ENCODE results near the gene MANF. TPM values are rescaled to one million over a fixed set of nuclear protein-coding genes. Genes with fewer than 3 reads are reported as not detected.

MANF gene
- total and polyA plus RNA-seq, 2 experiments from 2014 or later = 48.7 to 92.7 TPM

DNA sequence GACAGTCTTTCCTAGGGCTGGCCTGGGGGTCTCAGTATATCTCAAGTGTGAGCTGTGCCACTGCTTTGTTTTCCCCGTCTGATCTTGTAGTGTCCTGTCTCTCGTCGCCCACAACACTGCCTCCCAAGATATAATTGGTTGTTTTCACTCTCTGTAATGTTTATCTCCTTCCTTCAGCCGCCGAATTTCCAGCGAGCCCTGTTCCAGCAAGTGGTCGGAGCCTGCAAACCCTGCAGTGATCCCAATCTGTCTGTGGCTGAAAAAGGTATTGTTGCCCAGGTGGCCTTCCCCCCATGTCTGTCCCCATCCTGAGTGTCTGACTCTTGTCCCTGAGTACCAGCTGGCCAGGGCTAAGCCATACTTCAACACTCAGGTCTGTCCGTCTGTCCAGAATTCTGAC is 9.5 kb upstream of the MANF start:
- no peaks in the 10 kb centered on the region for H3K4me1 ChIP-seq (ENCODE audit: insufficient read depth)

More for the DNA sequence above, 9.5 kb upstream of the MANF start:
- Histone ChIP-seq H3K4me2 (no peak overlapping the region), H3K9me2 (ENCODE audit: insufficient read depth) (no peaks in the 10 kb centered on the region), H3K27ac (ENCODE audit: low read depth) (no peak overlapping the region), H3K79me2 (replicated peaks; ENCODE audit: insufficient read depth) (no peaks in the 10 kb centered on the region), H3K27me3 (ENCODE audit: insufficient read depth) (no peaks in the 10 kb centered on the region), H3K4me3 (no peak overlapping the region), H3K36me3 (ENCODE audit: insufficient read depth) (no peaks in the 10 kb centered on the region), H2AFZ (no peak overlapping the region), H4K20me1 (replicated peaks; ENCODE audit: insufficient read depth) (no peaks in the 10 kb centered on the region), H3F3A (replicated peaks; ENCODE audit: low read depth) (no peaks in the 10 kb centered on the region)
- Mint-ChIP-seq H3K9me3 (no peaks in the 10 kb centered on the region; the same call in 2 of the 3 replicates), H3K4me1 (no peaks in the 10 kb centered on the region), H3K4me3 (no peak overlapping the region), H3K27me3 (ENCODE audit: insufficient read depth, low read depth, poor library complexity) (peaks cover 1% of the 10 kb centered on the region), H3K36me3 (ENCODE audit: low read depth) (no peaks in the 10 kb centered on the region), H3K27ac (no peak overlapping the region)
- no peak for ATAC-seq
- DNase-seq (ENCODE audit: low spot score) = no peak
- TF ChIP-seq ZNF114 (CRISPR knock-in tag; IDR thresholded peaks at IDR 0.05) = no peak
- TF ChIP-seq, protein P1, sequence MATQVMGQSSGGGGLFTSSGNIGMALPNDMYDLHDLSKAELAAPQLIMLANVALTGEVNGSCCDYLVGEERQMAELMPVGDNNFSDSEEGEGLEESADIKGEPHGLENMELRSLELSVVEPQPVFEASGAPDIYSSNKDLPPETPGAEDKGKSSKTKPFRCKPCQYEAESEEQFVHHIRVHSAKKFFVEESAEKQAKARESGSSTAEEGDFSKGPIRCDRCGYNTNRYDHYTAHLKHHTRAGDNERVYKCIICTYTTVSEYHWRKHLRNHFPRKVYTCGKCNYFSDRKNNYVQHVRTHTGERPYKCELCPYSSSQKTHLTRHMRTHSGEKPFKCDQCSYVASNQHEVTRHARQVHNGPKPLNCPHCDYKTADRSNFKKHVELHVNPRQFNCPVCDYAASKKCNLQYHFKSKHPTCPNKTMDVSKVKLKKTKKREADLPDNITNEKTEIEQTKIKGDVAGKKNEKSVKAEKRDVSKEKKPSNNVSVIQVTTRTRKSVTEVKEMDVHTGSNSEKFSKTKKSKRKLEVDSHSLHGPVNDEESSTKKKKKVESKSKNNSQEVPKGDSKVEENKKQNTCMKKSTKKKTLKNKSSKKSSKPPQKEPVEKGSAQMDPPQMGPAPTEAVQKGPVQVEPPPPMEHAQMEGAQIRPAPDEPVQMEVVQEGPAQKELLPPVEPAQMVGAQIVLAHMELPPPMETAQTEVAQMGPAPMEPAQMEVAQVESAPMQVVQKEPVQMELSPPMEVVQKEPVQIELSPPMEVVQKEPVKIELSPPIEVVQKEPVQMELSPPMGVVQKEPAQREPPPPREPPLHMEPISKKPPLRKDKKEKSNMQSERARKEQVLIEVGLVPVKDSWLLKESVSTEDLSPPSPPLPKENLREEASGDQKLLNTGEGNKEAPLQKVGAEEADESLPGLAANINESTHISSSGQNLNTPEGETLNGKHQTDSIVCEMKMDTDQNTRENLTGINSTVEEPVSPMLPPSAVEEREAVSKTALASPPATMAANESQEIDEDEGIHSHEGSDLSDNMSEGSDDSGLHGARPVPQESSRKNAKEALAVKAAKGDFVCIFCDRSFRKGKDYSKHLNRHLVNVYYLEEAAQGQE (IDR thresholded peaks at IDR 0.05; ENCODE audit: unreplicated experiment) = no peak
- no peak for TF ChIP-seq EZH2phosphoT487 (IDR thresholded peaks at IDR 0.05; ENCODE audit: unreplicated experiment)
- TF ChIP-seq, protein P2, sequence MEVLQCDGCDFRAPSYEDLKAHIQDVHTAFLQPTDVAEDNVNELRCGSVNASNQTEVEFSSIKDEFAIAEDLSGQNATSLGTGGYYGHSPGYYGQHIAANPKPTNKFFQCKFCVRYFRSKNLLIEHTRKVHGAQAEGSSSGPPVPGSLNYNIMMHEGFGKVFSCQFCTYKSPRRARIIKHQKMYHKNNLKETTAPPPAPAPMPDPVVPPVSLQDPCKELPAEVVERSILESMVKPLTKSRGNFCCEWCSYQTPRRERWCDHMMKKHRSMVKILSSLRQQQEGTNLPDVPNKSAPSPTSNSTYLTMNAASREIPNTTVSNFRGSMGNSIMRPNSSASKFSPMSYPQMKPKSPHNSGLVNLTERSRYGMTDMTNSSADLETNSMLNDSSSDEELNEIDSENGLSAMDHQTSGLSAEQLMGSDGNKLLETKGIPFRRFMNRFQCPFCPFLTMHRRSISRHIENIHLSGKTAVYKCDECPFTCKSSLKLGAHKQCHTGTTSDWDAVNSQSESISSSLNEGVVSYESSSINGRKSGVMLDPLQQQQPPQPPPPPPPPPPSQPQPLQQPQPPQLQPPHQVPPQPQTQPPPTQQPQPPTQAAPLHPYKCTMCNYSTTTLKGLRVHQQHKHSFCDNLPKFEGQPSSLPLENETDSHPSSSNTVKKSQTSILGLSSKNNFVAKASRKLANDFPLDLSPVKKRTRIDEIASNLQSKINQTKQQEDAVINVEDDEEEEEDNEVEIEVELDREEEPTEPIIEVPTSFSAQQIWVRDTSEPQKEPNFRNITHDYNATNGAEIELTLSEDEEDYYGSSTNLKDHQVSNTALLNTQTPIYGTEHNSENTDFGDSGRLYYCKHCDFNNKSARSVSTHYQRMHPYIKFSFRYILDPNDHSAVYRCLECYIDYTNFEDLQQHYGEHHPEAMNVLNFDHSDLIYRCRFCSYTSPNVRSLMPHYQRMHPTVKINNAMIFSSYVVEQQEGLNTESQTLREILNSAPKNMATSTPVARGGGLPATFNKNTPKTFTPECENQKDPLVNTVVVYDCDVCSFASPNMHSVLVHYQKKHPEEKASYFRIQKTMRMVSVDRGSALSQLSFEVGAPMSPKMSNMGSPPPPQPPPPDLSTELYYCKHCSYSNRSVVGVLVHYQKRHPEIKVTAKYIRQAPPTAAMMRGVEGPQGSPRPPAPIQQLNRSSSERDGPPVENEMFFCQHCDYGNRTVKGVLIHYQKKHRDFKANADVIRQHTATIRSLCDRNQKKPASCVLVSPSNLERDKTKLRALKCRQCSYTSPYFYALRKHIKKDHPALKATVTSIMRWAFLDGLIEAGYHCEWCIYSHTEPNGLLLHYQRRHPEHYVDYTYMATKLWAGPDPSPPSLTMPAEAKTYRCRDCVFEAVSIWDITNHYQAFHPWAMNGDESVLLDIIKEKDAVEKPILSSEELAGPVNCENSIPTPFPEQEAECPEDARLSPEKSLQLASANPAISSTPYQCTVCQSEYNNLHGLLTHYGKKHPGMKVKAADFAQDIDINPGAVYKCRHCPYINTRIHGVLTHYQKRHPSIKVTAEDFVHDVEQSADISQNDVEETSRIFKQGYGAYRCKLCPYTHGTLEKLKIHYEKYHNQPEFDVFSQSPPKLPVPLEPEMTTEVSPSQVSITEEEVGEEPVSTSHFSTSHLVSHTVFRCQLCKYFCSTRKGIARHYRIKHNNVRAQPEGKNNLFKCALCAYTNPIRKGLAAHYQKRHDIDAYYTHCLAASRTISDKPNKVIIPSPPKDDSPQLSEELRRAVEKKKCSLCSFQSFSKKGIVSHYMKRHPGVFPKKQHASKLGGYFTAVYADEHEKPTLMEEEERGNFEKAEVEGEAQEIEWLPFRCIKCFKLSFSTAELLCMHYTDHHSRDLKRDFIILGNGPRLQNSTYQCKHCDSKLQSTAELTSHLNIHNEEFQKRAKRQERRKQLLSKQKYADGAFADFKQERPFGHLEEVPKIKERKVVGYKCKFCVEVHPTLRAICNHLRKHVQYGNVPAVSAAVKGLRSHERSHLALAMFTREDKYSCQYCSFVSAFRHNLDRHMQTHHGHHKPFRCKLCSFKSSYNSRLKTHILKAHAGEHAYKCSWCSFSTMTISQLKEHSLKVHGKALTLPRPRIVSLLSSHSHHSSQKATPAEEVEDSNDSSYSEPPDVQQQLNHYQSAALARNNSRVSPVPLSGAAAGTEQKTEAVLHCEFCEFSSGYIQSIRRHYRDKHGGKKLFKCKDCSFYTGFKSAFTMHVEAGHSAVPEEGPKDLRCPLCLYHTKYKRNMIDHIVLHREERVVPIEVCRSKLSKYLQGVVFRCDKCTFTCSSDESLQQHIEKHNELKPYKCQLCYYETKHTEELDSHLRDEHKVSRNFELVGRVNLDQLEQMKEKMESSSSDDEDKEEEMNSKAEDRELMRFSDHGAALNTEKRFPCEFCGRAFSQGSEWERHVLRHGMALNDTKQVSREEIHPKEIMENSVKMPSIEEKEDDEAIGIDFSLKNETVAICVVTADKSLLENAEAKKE (CRISPR knock-in tag; IDR thresholded peaks at IDR 0.05) = no peak
- TF ChIP-seq JUNB (IDR thresholded peaks at IDR 0.05; ENCODE audit: unreplicated experiment) = no peak

All from GM23338 (cell line).